Measurements from ENCODE around the gene GRIK3.

Gene GRIK3

DNA sequence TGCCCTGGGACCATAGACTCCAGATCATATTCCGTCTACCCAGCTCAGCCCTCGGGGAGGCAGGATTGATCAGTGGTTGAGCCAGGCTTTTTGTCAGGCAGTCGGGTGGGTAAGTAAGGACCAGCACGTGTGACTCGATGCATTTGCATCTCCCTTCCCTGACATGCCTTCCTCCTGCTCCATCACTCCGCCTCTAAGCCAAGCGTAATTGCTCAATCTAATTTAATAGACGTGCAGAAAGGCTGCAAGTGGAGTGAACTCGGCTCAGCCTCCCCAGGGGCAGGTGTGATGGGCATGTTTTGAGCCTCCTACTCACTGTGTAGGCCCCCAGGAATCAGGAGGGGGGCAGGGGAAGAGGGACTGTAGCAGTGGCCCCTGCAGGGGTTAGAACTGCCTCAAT, 34.6 kb upstream of the GRIK3 start:
- H3K27me3 ChIP-seq (ENCODE audit: insufficient read depth, low read length, poor library complexity, severe bottlenecking) = no peaks in the 10 kb centered on the region
- H3K4me3 ChIP-seq (ENCODE audit: low read length, poor library complexity, severe bottlenecking) = no peak overlapping the region
- no peaks in the 10 kb centered on the region for H3F3A ChIP-seq (ENCODE audit: low read depth)
- H3K4me2 ChIP-seq (ENCODE audit: low read depth, low read length, poor library complexity, severe bottlenecking) = no peak overlapping the region
- H2AFZ ChIP-seq (ENCODE audit: low read length) = no peak overlapping the region
- H3K79me2 ChIP-seq (ENCODE audit: insufficient read depth, low read length) = no peaks in the 10 kb centered on the region
- TF ChIP-seq CTCF (conservative IDR thresholded peaks at IDR 0.05; ENCODE audit: low read length) = no peak
- no peak for TF ChIP-seq EZH2phosphoT487 (IDR thresholded peaks at IDR 0.05; ENCODE audit: borderline replicate concordance)
- H3K36me3 ChIP-seq (ENCODE audit: insufficient read depth, low read length) = no peaks in the 10 kb centered on the region
- no peaks in the 10 kb centered on the region for H3K4me1 ChIP-seq (ENCODE audit: insufficient read depth, low read length, poor library complexity, severe bottlenecking)
- no peaks in the 10 kb centered on the region for H3K9me2 ChIP-seq (replicated peaks; ENCODE audit: low read depth, low read length)
- H4K20me1 ChIP-seq (ENCODE audit: insufficient read depth, low read length, poor library complexity, severe bottlenecking) = no peaks in the 10 kb centered on the region
- H3K9me3 ChIP-seq (ENCODE audit: insufficient read depth, low read depth, low read length) = no peaks in the 10 kb centered on the region
- no peak overlapping the region for H3K9ac ChIP-seq (ENCODE audit: low read depth, low read length, poor library complexity, severe bottlenecking)

DNA sequence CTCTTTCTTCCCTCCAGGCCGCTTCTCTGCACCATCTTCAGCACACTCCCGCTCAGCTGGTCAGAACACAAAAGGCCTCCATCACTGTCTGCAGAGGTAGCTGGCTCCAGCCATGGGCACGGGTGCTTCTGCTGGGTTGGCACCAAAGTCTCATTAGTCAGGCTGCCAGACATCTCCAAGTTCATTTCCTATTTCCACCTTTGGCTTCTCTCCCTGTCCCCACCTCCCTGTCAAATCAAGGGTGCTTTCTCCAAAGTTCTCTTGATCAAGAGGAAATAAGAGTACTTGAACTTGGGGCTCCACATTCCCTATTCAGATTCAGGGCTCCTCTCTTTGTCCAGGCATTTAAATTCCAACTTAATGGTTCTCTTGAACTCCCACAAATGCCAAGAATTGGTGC, 33.9 kb upstream of the GRIK3 start:
- Histone ChIP-seq H3K79me2 (ENCODE audit: insufficient read depth, low read length) (no peaks in the 10 kb centered on the region), H4K20me1 (ENCODE audit: insufficient read depth, low read length, poor library complexity, severe bottlenecking) (no peaks in the 10 kb centered on the region), H3K36me3 (ENCODE audit: insufficient read depth, low read length) (no peaks in the 10 kb centered on the region)

GRCh38 chr1:37064039-37064438, 29.7 kb upstream of the GRIK3 start:
- Histone ChIP-seq H4K20me1 (ENCODE audit: insufficient read depth, low read length, poor library complexity, severe bottlenecking) (no peaks in the 10 kb centered on the region), H3K27me3 (ENCODE audit: insufficient read depth, low read length, poor library complexity, severe bottlenecking) (no peaks in the 10 kb centered on the region), H3K4me2 (ENCODE audit: low read depth, low read length, poor library complexity, severe bottlenecking) (no peak overlapping the region), H2AFZ (ENCODE audit: low read length) (no peak overlapping the region), H3K9ac (ENCODE audit: low read depth, low read length, poor library complexity, severe bottlenecking) (no peak overlapping the region), H3K36me3 (ENCODE audit: insufficient read depth, low read length) (no peaks in the 10 kb centered on the region), H3K9me3 (ENCODE audit: insufficient read depth, low read depth, low read length) (no peaks in the 10 kb centered on the region), H3K4me3 (ENCODE audit: low read length, poor library complexity, severe bottlenecking) (no peak overlapping the region), H3F3A (ENCODE audit: low read depth) (no peaks in the 10 kb centered on the region), H3K79me2 (ENCODE audit: insufficient read depth, low read length) (no peaks in the 10 kb centered on the region), H3K4me1 (ENCODE audit: insufficient read depth, low read length, poor library complexity, severe bottlenecking) (no peaks in the 10 kb centered on the region), H3K9me2 (replicated peaks; ENCODE audit: low read depth, low read length) (no peaks in the 10 kb centered on the region)
- no peak for TF ChIP-seq CTCF (conservative IDR thresholded peaks at IDR 0.05; ENCODE audit: low read length)
- TF ChIP-seq EZH2phosphoT487 (IDR thresholded peaks at IDR 0.05; ENCODE audit: borderline replicate concordance) = no peak

More for the DNA sequence above, 33.9 kb upstream of the GRIK3 start:
- no peak overlapping the region for H3K4me2 ChIP-seq (ENCODE audit: low read depth, low read length, poor library complexity, severe bottlenecking)
- H3K9me2 ChIP-seq (replicated peaks; ENCODE audit: low read depth, low read length) = no peaks in the 10 kb centered on the region
- no peaks in the 10 kb centered on the region for H3K27me3 ChIP-seq (ENCODE audit: insufficient read depth, low read length, poor library complexity, severe bottlenecking)
- H3K9ac ChIP-seq (ENCODE audit: low read depth, low read length, poor library complexity, severe bottlenecking) = no peak overlapping the region
- no peak overlapping the region for H3K4me3 ChIP-seq (ENCODE audit: low read length, poor library complexity, severe bottlenecking)
- TF ChIP-seq CTCF (conservative IDR thresholded peaks at IDR 0.05; ENCODE audit: low read length) (no peak), EZH2phosphoT487 (IDR thresholded peaks at IDR 0.05; ENCODE audit: borderline replicate concordance) (no peak)
- H3K4me1 ChIP-seq (ENCODE audit: insufficient read depth, low read length, poor library complexity, severe bottlenecking) = no peaks in the 10 kb centered on the region
- no peak overlapping the region for H2AFZ ChIP-seq (ENCODE audit: low read length)
- no peaks in the 10 kb centered on the region for H3K9me3 ChIP-seq (ENCODE audit: insufficient read depth, low read depth, low read length)
- no peaks in the 10 kb centered on the region for H3F3A ChIP-seq (ENCODE audit: low read depth)

Measured in Loucy (cell line).